Nephron (organoid): ENCODE measurements around the gene CCDC70.

Experiments
- H3K27ac Mint-ChIP-seq, 3 experiments: 2 replicates each; pipeline ENCODE4 v1.8.0; 2020; ENCODE audit warnings: mixed read lengths in 3 of 3, mild to moderate bottlenecking in 2 of 3, moderate library complexity in 1 of 3
- H3K27me3 Mint-ChIP-seq: 2 replicates; pipeline ENCODE4 v1.8.0; 2021; ENCODE audit warnings: low read depth, mild to moderate bottlenecking, moderate library complexity, mixed read lengths
- H3K36me3 Mint-ChIP-seq: 2 replicates; pipeline ENCODE4 v1.8.0; 2020; ENCODE audit warnings: low read depth, mixed read lengths
- H3K4me1 Mint-ChIP-seq: 2 replicates; pipeline ENCODE4 v1.8.0; 2020; ENCODE audit warnings: mixed read lengths
- H3K4me3 Mint-ChIP-seq, 3 experiments: 2 replicates each; pipeline ENCODE4 v1.8.0; 2020; ENCODE audit warnings: mild to moderate bottlenecking in 3 of 3, mixed read lengths in 3 of 3, moderate library complexity in 2 of 3
- H3K9me3 Mint-ChIP-seq: 2 replicates; pipeline ENCODE4 v1.8.0; 2020; ENCODE audit warnings: mixed read lengths
- TF ChIP-seq, protein P1 (sequence below), 3 experiments: fragments of 200-600 bp; sonication (generic); IDR thresholded peaks; one replicate each; pipeline ENCODE4 v1.5.0; 2021; ENCODE audit warnings: antibody characterized with exemption in 3 of 3; ENCODE audit not compliant: unreplicated experiment in 3 of 3

Gene CCDC70

GRCh38 chr13:51882570-51883225 lies 20.9 kb downstream of the CCDC70 start:
- Mint-ChIP-seq H3K4me1 (no peaks in the 10 kb centered on the region), H3K4me3 (no peak overlapping the region), H3K27ac (no peak overlapping the region), H3K36me3 (peaks cover 3% of the 10 kb centered on the region), H3K27me3 (no peaks in the 10 kb centered on the region), H3K9me3 (no peaks in the 10 kb centered on the region)
- TF ChIP-seq, protein P1, sequence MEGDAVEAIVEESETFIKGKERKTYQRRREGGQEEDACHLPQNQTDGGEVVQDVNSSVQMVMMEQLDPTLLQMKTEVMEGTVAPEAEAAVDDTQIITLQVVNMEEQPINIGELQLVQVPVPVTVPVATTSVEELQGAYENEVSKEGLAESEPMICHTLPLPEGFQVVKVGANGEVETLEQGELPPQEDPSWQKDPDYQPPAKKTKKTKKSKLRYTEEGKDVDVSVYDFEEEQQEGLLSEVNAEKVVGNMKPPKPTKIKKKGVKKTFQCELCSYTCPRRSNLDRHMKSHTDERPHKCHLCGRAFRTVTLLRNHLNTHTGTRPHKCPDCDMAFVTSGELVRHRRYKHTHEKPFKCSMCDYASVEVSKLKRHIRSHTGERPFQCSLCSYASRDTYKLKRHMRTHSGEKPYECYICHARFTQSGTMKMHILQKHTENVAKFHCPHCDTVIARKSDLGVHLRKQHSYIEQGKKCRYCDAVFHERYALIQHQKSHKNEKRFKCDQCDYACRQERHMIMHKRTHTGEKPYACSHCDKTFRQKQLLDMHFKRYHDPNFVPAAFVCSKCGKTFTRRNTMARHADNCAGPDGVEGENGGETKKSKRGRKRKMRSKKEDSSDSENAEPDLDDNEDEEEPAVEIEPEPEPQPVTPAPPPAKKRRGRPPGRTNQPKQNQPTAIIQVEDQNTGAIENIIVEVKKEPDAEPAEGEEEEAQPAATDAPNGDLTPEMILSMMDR (IDR thresholded peaks at IDR 0.05; ENCODE audit: unreplicated experiment in 3 of 3) = no peak

DNA sequence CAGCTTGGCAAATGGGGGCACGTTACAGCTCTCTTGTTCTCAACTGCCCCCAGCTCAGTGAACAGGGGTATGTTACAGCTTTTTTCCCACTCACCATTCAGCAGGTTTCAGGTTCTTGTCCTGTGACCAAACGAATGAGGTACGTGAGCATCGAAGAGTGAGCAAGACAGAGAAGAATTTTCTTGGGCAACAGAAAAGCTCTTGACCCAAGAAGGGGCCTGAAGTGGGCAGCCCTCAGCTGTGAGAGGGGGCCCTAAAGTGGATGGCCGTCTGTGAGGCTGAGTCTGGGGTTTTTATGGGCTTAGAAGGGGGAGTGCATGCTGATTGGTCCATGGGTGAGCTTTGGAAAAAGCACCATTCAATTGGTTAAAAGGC lies 21.4 kb downstream of the CCDC70 start:
- Mint-ChIP-seq H3K4me3 (no peak overlapping the region), H3K27me3 (peaks cover 3% of the 10 kb centered on the region), H3K27ac (no peak overlapping the region), H3K9me3 (no peaks in the 10 kb centered on the region), H3K36me3 (peaks cover 3% of the 10 kb centered on the region), H3K4me1 (no peaks in the 10 kb centered on the region)
- TF ChIP-seq, protein P1 (IDR thresholded peaks at IDR 0.05; ENCODE audit: unreplicated experiment in 3 of 3) = no peak

GRCh38 chr13:51885651-51886050 lies 23.9 kb downstream of the CCDC70 start:
- Mint-ChIP-seq H3K36me3 (peaks cover 3% of the 10 kb centered on the region), H3K27me3 (peaks cover 5% of the 10 kb centered on the region), H3K27ac (no peak overlapping the region), H3K4me3 (no peak overlapping the region), H3K9me3 (peaks cover 2% of the 10 kb centered on the region), H3K4me1 (no peaks in the 10 kb centered on the region)
- TF ChIP-seq, protein P1 (IDR thresholded peaks at IDR 0.05; ENCODE audit: unreplicated experiment in 3 of 3) = no peak

DNA sequence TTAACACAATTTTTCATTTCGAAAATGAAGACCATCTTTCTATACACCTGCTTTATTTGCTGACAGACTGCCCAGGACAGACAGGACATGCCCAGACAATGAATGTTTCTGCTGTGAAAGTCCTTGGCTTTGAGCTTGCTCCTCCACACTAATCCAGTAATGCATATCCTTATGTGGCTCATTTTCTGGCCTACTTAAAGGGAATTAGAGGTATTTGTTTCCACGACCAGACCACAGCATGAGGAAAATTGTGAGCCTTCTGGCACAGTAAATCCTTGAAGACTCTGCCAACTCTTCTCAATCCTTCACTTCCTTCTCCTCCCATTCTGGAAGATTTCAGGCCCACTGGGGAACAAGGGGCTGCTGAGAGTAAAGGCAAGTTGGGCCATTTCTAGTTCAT lies 25.7 kb downstream of the CCDC70 start:
- TF ChIP-seq, protein P1 (IDR thresholded peaks at IDR 0.05; ENCODE audit: unreplicated experiment in 3 of 3) = no peak
- no peak overlapping the region for H3K27ac Mint-ChIP-seq

GRCh38 chr13:51892657-51893056 lies 30.9 kb downstream of the CCDC70 start:
- Mint-ChIP-seq H3K27ac (no peak overlapping the region), H3K4me3 (no peak overlapping the region), H3K27me3 (peaks cover 16% of the 10 kb centered on the region), H3K36me3 (peaks cover 3% of the 10 kb centered on the region), H3K4me1 (peaks cover 19% of the 10 kb centered on the region), H3K9me3 (peaks cover 2% of the 10 kb centered on the region)
- TF ChIP-seq, protein P1 (IDR thresholded peaks at IDR 0.05; ENCODE audit: unreplicated experiment in 3 of 3) = no peak

More for the DNA sequence above, 25.7 kb downstream of the CCDC70 start:
- Mint-ChIP-seq H3K9me3 (peaks cover 2% of the 10 kb centered on the region), H3K27me3 (peaks cover 9% of the 10 kb centered on the region), H3K36me3 (peaks cover 3% of the 10 kb centered on the region), H3K4me1 (no peaks in the 10 kb centered on the region), H3K4me3 (no peak overlapping the region)

DNA sequence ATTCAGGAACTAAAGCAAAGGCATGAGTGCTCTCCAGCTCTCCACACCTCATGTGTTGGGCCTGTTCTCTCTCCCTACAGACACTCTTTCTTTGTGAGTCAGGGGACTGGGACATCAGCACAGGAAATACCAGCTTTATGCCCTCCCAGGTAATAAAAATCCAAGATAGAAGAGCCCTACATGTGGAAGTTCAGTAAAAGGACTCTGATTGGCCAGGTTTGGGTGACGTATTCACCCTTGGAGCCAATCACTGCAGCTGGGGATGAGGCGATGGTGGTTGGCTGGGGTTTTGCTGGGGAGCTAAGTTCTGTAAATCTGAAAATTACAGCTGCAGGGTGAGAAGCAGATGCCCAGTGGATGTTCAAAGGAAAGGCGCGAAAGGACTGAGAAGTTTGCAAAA lies 32.5 kb downstream of the CCDC70 start:
- Mint-ChIP-seq H3K36me3 (peaks cover 3% of the 10 kb centered on the region), H3K9me3 (peaks cover 2% of the 10 kb centered on the region), H3K4me1 (peaks cover 19% of the 10 kb centered on the region), H3K27me3 (peaks cover 11% of the 10 kb centered on the region), H3K4me3 (no peak overlapping the region), H3K27ac (no peak overlapping the region)
- TF ChIP-seq, protein P1 (IDR thresholded peaks at IDR 0.05; ENCODE audit: unreplicated experiment in 3 of 3) = no peak
